Caco-2 (cell line): ENCODE results near the gene SLC7A5. TPM values are rescaled to one million over a fixed set of nuclear protein-coding genes. Genes with fewer than 3 reads are reported as not detected.

ENCODE experiments used
- BruUV-seq: library from RNA; stranded (reverse); fragments of 400-500 nt; replicated peaks from 2 replicates; lab custom pipeline; 2021; lab: Mats Ljungman, UMichigan
- CTCF ChIA-PET: fragments of 300-600 bp; sonication (Branson Sonifier 250); formaldehyde crosslinking; loops from one replicate; lab custom pipeline; 2022; ENCODE audit warnings: antibody characterized with exemption; lab: Charles Lee
- POLR2A ChIA-PET: fragments of 300-600 bp; sonication (Branson Sonifier 250); formaldehyde crosslinking; loops from one replicate; lab custom pipeline; 2022; ENCODE audit warnings: antibody characterized with exemption; lab: Charles Lee
- DNase-seq, 2 experiments: peaks; one replicate each; pipeline versions ENCODE4 v3.0.0 to v3.0.0-alpha.2; 2020 to 2022
- H3K27me3 ChIP-seq: replicated peaks from 2 replicates; pipeline ENCODE4 v1.6.0; 2011; ENCODE audit warnings: low read length; ENCODE audit not compliant: control insufficient read depth, insufficient read depth
- H3K36me3 ChIP-seq: 2 replicates; pipeline ENCODE4 v1.5.1; 2011; ENCODE audit warnings: low read length; ENCODE audit not compliant: control insufficient read depth, insufficient read depth
- H3K4me1 ChIP-seq: fragments of 250-450 bp; sonication (Bioruptor Pico); 2 replicates; pipeline ENCODE4 v1.5.1; 2020; ENCODE audit warnings: mild to moderate bottlenecking
- H3K4me3 ChIP-seq: 2 replicates; pipeline ENCODE4 v1.5.1; 2011; ENCODE audit warnings: low read depth, mild to moderate bottlenecking, control low read depth, low read length
- H3K9me3 ChIP-seq: fragments of 250-450 bp; sonication (Bioruptor Pico); 2 replicates; pipeline ENCODE4 v1.5.1; 2020; ENCODE audit warnings: mild to moderate bottlenecking, moderate library complexity
- H3K27ac Mint-ChIP-seq: one replicate; pipeline ENCODE4 v1.8.0; 2022; ENCODE audit warnings: mixed read lengths; ENCODE audit not compliant: unreplicated experiment
- H3K27me3 Mint-ChIP-seq: one replicate; pipeline ENCODE4 v1.8.0; 2022; ENCODE audit warnings: mixed read lengths; ENCODE audit not compliant: insufficient read depth, unreplicated experiment
- H3K36me3 Mint-ChIP-seq: one replicate; pipeline ENCODE4 v1.8.0; 2022; ENCODE audit warnings: mild to moderate bottlenecking, mixed read lengths; ENCODE audit not compliant: insufficient read depth, unreplicated experiment
- H3K4me1 Mint-ChIP-seq: one replicate; pipeline ENCODE4 v1.8.0; 2022; ENCODE audit warnings: low read depth, mixed read lengths; ENCODE audit not compliant: unreplicated experiment
- H3K4me3 Mint-ChIP-seq: one replicate; pipeline ENCODE4 v1.8.0; 2022; ENCODE audit warnings: mild to moderate bottlenecking, moderate library complexity, mixed read lengths; ENCODE audit not compliant: unreplicated experiment
- H3K9me3 Mint-ChIP-seq: one replicate; pipeline ENCODE4 v1.8.0; 2022; ENCODE audit warnings: mixed read lengths; ENCODE audit not compliant: unreplicated experiment
- CTCF ChIP-seq, 2 experiments: fragments of 200-600 bp in 1 of 2; IDR thresholded peaks; 1 replicate in 1 of 2; 2 replicates in 1 of 2; pipeline versions ENCODE4 v1.5.1 to v1.8.0; 2011 to 2022; ENCODE audit warnings: antibody characterized with exemption in 1 of 2, control low read depth in 1 of 2, inconsistent platforms in 1 of 2, low read depth in 1 of 2, low read length in 1 of 2, mild to moderate bottlenecking in 1 of 2, moderate library complexity in 1 of 2; ENCODE audit not compliant: insufficient read depth in 1 of 2, severe bottlenecking in 1 of 2, unreplicated experiment in 1 of 2
- intact Hi-C: fragments of 100-400 bp; cut with micrococcal nuclease; formaldehyde crosslinking; loops from one replicate; pipeline ENCODE4 v1.10.0; 2022; ENCODE audit not compliant: unreplicated experiment
- total RNA-seq: library from RNA; stranded (reverse); gene quantifications from 2 replicates; pipeline ENCODE4 v1.2.3, GENCODE V29; 2022

Gene SLC7A5
- total RNA-seq, 1 experiment from 2014 or later = 534 TPM

GRCh38 chr16:87831421-87832136, 37.7 kb downstream of the SLC7A5 start:
- no peaks in the 10 kb centered on the region for H3K27me3 ChIP-seq
- H3K4me1 ChIP-seq = peaks cover 22% of the 10 kb centered on the region
- Mint-ChIP-seq H3K9me3 (no peaks in the 10 kb centered on the region), H3K4me1 (peaks cover 8% of the 10 kb centered on the region), H3K4me3 (no peak overlapping the region), H3K27me3 (no peaks in the 10 kb centered on the region), H3K27ac (peak overlapping the region; percentile 19), H3K36me3 (peaks cover 100% of the 10 kb centered on the region)
- H3K9me3 ChIP-seq = no peaks in the 10 kb centered on the region
- intact Hi-C loops = no loop called here
- no peak for TF ChIP-seq CTCF (IDR thresholded peaks at IDR 0.05; ENCODE audit: insufficient read depth in 1 of 2, low read depth in 1 of 2, low read length in 1 of 2, severe bottlenecking in 1 of 2, unreplicated experiment in 1 of 2)
- CTCF ChIA-PET = interaction anchor here (0.6 to 1.4 kb wide), 5 partner anchors 25 to 84 kb away, joined by 3 to 4 read pairs (median 3); no protein-coding TSS in a partner anchor
- POLR2A ChIA-PET = interaction anchor here (0.9 kb wide), 1 partner anchor 40 kb away, joined by 3 read pairs; no protein-coding TSS in a partner anchor
- no peak for DNase-seq
- no peak overlapping the region for H3K4me3 ChIP-seq
- peaks cover 6% of the 10 kb centered on the region for H3K36me3 ChIP-seq
- no TSS peak for BruUV-seq

GRCh38 chr16:87830673-87831420, 38.5 kb downstream of the SLC7A5 start:
- Mint-ChIP-seq H3K9me3 (no peaks in the 10 kb centered on the region), H3K4me3 (no peak overlapping the region), H3K36me3 (peaks cover 100% of the 10 kb centered on the region), H3K4me1 (peaks cover 8% of the 10 kb centered on the region), H3K27me3 (no peaks in the 10 kb centered on the region), H3K27ac (peak overlapping the region; percentile 19)
- H3K4me1 ChIP-seq = peaks cover 27% of the 10 kb centered on the region
- POLR2A ChIA-PET = interaction anchor here (0.9 kb wide), 1 partner anchor 41 kb away, joined by 3 read pairs; no protein-coding TSS in a partner anchor
- DNase-seq = no peak
- no peaks in the 10 kb centered on the region for H3K9me3 ChIP-seq
- intact Hi-C loops = no loop called here
- BruUV-seq = no TSS peak
- CTCF ChIA-PET = interaction anchor here (0.7 kb wide), 1 partner anchor 52 kb away, joined by 5 read pairs; no protein-coding TSS in a partner anchor
- no peak overlapping the region for H3K4me3 ChIP-seq
- no peak for TF ChIP-seq CTCF (IDR thresholded peaks at IDR 0.05; ENCODE audit: insufficient read depth in 1 of 2, low read depth in 1 of 2, low read length in 1 of 2, severe bottlenecking in 1 of 2, unreplicated experiment in 1 of 2)
- H3K36me3 ChIP-seq = peaks cover 3% of the 10 kb centered on the region
- H3K27me3 ChIP-seq = no peaks in the 10 kb centered on the region

GRCh38 chr16:87829988-87830672, 39.2 kb downstream of the SLC7A5 start:
- POLR2A ChIA-PET = interaction anchor here (1.3 kb wide), 1 partner anchor 20 kb away, joined by 3 read pairs; no protein-coding TSS in a partner anchor
- Mint-ChIP-seq H3K27ac (peak overlapping the region; percentile 19), H3K9me3 (no peaks in the 10 kb centered on the region), H3K27me3 (no peaks in the 10 kb centered on the region), H3K4me3 (no peak overlapping the region), H3K4me1 (peaks cover 14% of the 10 kb centered on the region), H3K36me3 (peaks cover 100% of the 10 kb centered on the region)
- H3K9me3 ChIP-seq = no peaks in the 10 kb centered on the region
- DNase-seq = no peak
- no peaks in the 10 kb centered on the region for H3K27me3 ChIP-seq
- CTCF ChIA-PET = interaction anchor here (0.7 kb wide), 1 partner anchor 51 kb away, joined by 5 read pairs; no protein-coding TSS in a partner anchor
- no peak overlapping the region for H3K4me3 ChIP-seq
- no peak for TF ChIP-seq CTCF (IDR thresholded peaks at IDR 0.05; ENCODE audit: insufficient read depth in 1 of 2, low read depth in 1 of 2, low read length in 1 of 2, severe bottlenecking in 1 of 2, unreplicated experiment in 1 of 2)
- H3K4me1 ChIP-seq = peaks cover 34% of the 10 kb centered on the region
- intact Hi-C loops = loop anchor here (2.0 kb wide), 1 partner anchor 51 kb away; no protein-coding TSS in a partner anchor
- BruUV-seq = TSS peak; percentile 31
- H3K36me3 ChIP-seq = peaks cover 2% of the 10 kb centered on the region
